ENCODE measurements around the gene ADORA2B. TPM values are rescaled to one million over a fixed set of nuclear protein-coding genes. Genes with fewer than 3 reads are reported as not detected.

The ADORA2B gene
- total RNA-seq, 2 experiments from 2014 or later, result not detected

- POLR2A ChIA-PET, result interaction anchor here (0.6 kb wide), 1 partner anchor 584 kb away, joined by 3 read pairs; no protein-coding TSS in a partner anchor
- Histone ChIP-seq H3K4me1 (ENCODE audit: insufficient read depth, low read length, poor library complexity, severe bottlenecking) (no peaks in the 10 kb centered on the region), H3K9me3 (ENCODE audit: low read length) (no peaks in the 10 kb centered on the region), H3K27ac (ENCODE audit: low read depth, low read length, poor library complexity, severe bottlenecking) (no peak overlapping the region), H3K4me2 (ENCODE audit: low read length) (no peak overlapping the region), H3K36me3 (ENCODE audit: insufficient read depth, low read length) (no peaks in the 10 kb centered on the region), H3K4me3 (ENCODE audit: low read depth, low read length, poor library complexity, severe bottlenecking) (no peak overlapping the region), H3K9me2 (ENCODE audit: insufficient read depth, low read length) (no peaks in the 10 kb centered on the region), H3K79me2 (ENCODE audit: insufficient read depth, low read depth, low read length) (no peaks in the 10 kb centered on the region), H2AFZ (ENCODE audit: low read length) (no peak overlapping the region), H4K20me1 (ENCODE audit: insufficient read depth, low read length) (no peaks in the 10 kb centered on the region)
- DNase-seq (ENCODE audit: low spot score), result no peak
- no TSS peak for BruUV-seq (replicated peaks)
- CTCF ChIA-PET (ENCODE audit: unreplicated experiment), result no interaction called here
- TF ChIP-seq EZH2phosphoT487 (IDR thresholded peaks at IDR 0.05; ENCODE audit: borderline replicate concordance, low read depth, low read length), result no peak
- TF ChIP-seq, protein P1, sequence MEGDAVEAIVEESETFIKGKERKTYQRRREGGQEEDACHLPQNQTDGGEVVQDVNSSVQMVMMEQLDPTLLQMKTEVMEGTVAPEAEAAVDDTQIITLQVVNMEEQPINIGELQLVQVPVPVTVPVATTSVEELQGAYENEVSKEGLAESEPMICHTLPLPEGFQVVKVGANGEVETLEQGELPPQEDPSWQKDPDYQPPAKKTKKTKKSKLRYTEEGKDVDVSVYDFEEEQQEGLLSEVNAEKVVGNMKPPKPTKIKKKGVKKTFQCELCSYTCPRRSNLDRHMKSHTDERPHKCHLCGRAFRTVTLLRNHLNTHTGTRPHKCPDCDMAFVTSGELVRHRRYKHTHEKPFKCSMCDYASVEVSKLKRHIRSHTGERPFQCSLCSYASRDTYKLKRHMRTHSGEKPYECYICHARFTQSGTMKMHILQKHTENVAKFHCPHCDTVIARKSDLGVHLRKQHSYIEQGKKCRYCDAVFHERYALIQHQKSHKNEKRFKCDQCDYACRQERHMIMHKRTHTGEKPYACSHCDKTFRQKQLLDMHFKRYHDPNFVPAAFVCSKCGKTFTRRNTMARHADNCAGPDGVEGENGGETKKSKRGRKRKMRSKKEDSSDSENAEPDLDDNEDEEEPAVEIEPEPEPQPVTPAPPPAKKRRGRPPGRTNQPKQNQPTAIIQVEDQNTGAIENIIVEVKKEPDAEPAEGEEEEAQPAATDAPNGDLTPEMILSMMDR (conservative IDR thresholded peaks at IDR 0.05; ENCODE audit: low read length), result no peak
- intact Hi-C loops (cut with micrococcal nuclease; ENCODE audit: unreplicated experiment), result no loop called here
Observed at GRCh38 chr17:15969463-15969862, 24.5 kb downstream of the ADORA2B start.

- BruUV-seq (replicated peaks), result no TSS peak
- no peak for DNase-seq (ENCODE audit: low spot score)
- Histone ChIP-seq H3K27ac (ENCODE audit: low read depth, low read length, poor library complexity, severe bottlenecking) (no peak overlapping the region), H3K4me2 (ENCODE audit: low read length) (no peak overlapping the region), H3K4me1 (ENCODE audit: insufficient read depth, low read length, poor library complexity, severe bottlenecking) (no peaks in the 10 kb centered on the region), H2AFZ (ENCODE audit: low read length) (no peak overlapping the region), H3K36me3 (ENCODE audit: insufficient read depth, low read length) (peaks cover 7% of the 10 kb centered on the region; the same call in 1 of the 2 replicates), H4K20me1 (ENCODE audit: insufficient read depth, low read length) (no peaks in the 10 kb centered on the region), H3K9me2 (ENCODE audit: insufficient read depth, low read length) (no peaks in the 10 kb centered on the region), H3K4me3 (ENCODE audit: low read depth, low read length, poor library complexity, severe bottlenecking) (no peak overlapping the region), H3K9me3 (ENCODE audit: low read length) (no peaks in the 10 kb centered on the region), H3K79me2 (ENCODE audit: insufficient read depth, low read depth, low read length) (no peaks in the 10 kb centered on the region)
- intact Hi-C loops (cut with micrococcal nuclease; ENCODE audit: unreplicated experiment), result no loop called here
- ChIA-PET CTCF (ENCODE audit: unreplicated experiment) (no interaction called here), POLR2A (interaction anchor here (0.6 kb wide), 1 partner anchor 12 kb away, joined by 3 read pairs; no protein-coding TSS in a partner anchor)
- TF ChIP-seq, protein P1 (conservative IDR thresholded peaks at IDR 0.05; ENCODE audit: low read length), result no peak
- TF ChIP-seq EZH2phosphoT487 (IDR thresholded peaks at IDR 0.05; ENCODE audit: borderline replicate concordance, low read depth, low read length), result no peak
Observed at GRCh38 chr17:15970500-15970899, 25.6 kb downstream of the ADORA2B start.

GRCh38 chr17:15971098-15971678 is 26.3 kb downstream of the ADORA2B start:
- no peak overlapping the region for H3K4me2 ChIP-seq (ENCODE audit: low read length)
- H2AFZ ChIP-seq (ENCODE audit: low read length), result no peak overlapping the region
- no peaks in the 10 kb centered on the region for H3K9me3 ChIP-seq (ENCODE audit: low read length)
- peaks cover 7% of the 10 kb centered on the region; the same call in 1 of the 2 replicates for H3K36me3 ChIP-seq (ENCODE audit: insufficient read depth, low read length)
- no peak for DNase-seq (ENCODE audit: low spot score)
- no peaks in the 10 kb centered on the region for H3K79me2 ChIP-seq (ENCODE audit: insufficient read depth, low read depth, low read length)
- no peak overlapping the region for H3K4me3 ChIP-seq (ENCODE audit: low read depth, low read length, poor library complexity, severe bottlenecking)
- POLR2A ChIA-PET, result no interaction called here
- BruUV-seq (replicated peaks), result no TSS peak
- H4K20me1 ChIP-seq (ENCODE audit: insufficient read depth, low read length), result no peaks in the 10 kb centered on the region
- no peaks in the 10 kb centered on the region for H3K9me2 ChIP-seq (ENCODE audit: insufficient read depth, low read length)
- H3K4me1 ChIP-seq (ENCODE audit: insufficient read depth, low read length, poor library complexity, severe bottlenecking), result no peaks in the 10 kb centered on the region
- intact Hi-C loops (cut with micrococcal nuclease; ENCODE audit: unreplicated experiment), result no loop called here
- H3K27ac ChIP-seq (ENCODE audit: low read depth, low read length, poor library complexity, severe bottlenecking), result no peak overlapping the region
- TF ChIP-seq EZH2phosphoT487 (IDR thresholded peaks at IDR 0.05; ENCODE audit: borderline replicate concordance, low read depth, low read length), result no peak
- TF ChIP-seq, protein P1 (conservative IDR thresholded peaks at IDR 0.05; ENCODE audit: low read length), result no peak
- CTCF ChIA-PET (ENCODE audit: unreplicated experiment), result no interaction called here
